DOHH2 (cell line): ENCODE results near the gene CDC42EP3.

Experiments
- H3F3A ChIP-seq: fragments of 200-600 bp; sonication (generic), shearing (Covaris generic); 2 replicates; pipeline ENCODE4 v1.6.0; 2016; ENCODE audit warnings: antibody characterized with exemption, mild to moderate bottlenecking; ENCODE audit not compliant: control insufficient read depth, insufficient read depth
- H3K27ac ChIP-seq: fragments of 200-600 bp; sonication (generic); 2 replicates; pipeline ENCODE4 v1.5.1; 2014; ENCODE audit warnings: low read depth, mild to moderate bottlenecking, low read length, moderate library complexity
- H3K27me3 ChIP-seq: fragments of 200-600 bp; sonication (generic); 2 replicates; pipeline ENCODE4 v1.6.1; 2014; ENCODE audit warnings: mild to moderate bottlenecking, low read length, mixed read lengths; ENCODE audit not compliant: control insufficient read depth
- H3K36me3 ChIP-seq: fragments of 200-600 bp; sonication (generic); 2 replicates; pipeline ENCODE4 v1.6.1; 2014; ENCODE audit warnings: mild to moderate bottlenecking, low read length, moderate library complexity, mixed read lengths; ENCODE audit not compliant: control insufficient read depth
- H3K4me1 ChIP-seq: fragments of 200-600 bp; sonication (generic); 2 replicates; pipeline ENCODE4 v1.6.1; 2014; ENCODE audit warnings: mild to moderate bottlenecking, low read length, mixed read lengths; ENCODE audit not compliant: control insufficient read depth
- H3K4me2 ChIP-seq: fragments of 200-600 bp; sonication (generic); 2 replicates; pipeline ENCODE4 v1.6.0; 2014; ENCODE audit warnings: mild to moderate bottlenecking, low read length, moderate library complexity
- H3K4me3 ChIP-seq: fragments of 200-600 bp; sonication (generic); 2 replicates; pipeline ENCODE4 v1.5.1; 2014; ENCODE audit warnings: mild to moderate bottlenecking, low read length, mixed read lengths
- H3K79me2 ChIP-seq: fragments of 200-600 bp; sonication (generic); 2 replicates; pipeline ENCODE4 v1.6.1; 2014; ENCODE audit warnings: mild to moderate bottlenecking, low read length, mixed read lengths; ENCODE audit not compliant: control insufficient read depth
- H3K9me2 ChIP-seq: fragments of 200-600 bp; sonication (generic); replicated peaks from 2 replicates; pipeline ENCODE4 v1.6.1; 2014; ENCODE audit warnings: mild to moderate bottlenecking, low read length, mixed read lengths; ENCODE audit not compliant: control insufficient read depth
- H3K9me3 ChIP-seq: fragments of 200-600 bp; sonication (generic); 2 replicates; pipeline ENCODE4 v1.6.1; 2014; ENCODE audit warnings: antibody characterized with exemption, low read length, mixed read lengths; ENCODE audit not compliant: control insufficient read depth, insufficient read depth
- H4K20me1 ChIP-seq: fragments of 200-600 bp; sonication (generic); 2 replicates; pipeline ENCODE4 v1.6.0; 2014; ENCODE audit warnings: low read depth, mild to moderate bottlenecking, antibody characterized with exemption, low read length, moderate library complexity; ENCODE audit not compliant: control insufficient read depth, insufficient read depth
- CTCF ChIP-seq: fragments of 200-600 bp; sonication (generic); IDR thresholded peaks from one replicate; pipeline ENCODE4 v1.5.1; 2014; ENCODE audit warnings: antibody characterized with exemption, mild to moderate bottlenecking, low read depth, low read length; ENCODE audit not compliant: poor library complexity, severe bottlenecking
- EZH2phosphoT487 ChIP-seq: fragments of 200-600 bp; sonication (generic); IDR thresholded peaks from 2 replicates; pipeline ENCODE4 v1.6.1; 2017; ENCODE audit warnings: borderline replicate concordance, mild to moderate bottlenecking, antibody characterized with exemption, low read length, moderate library complexity, mixed read lengths

The CDC42EP3 gene

GRCh38 chr2:37656512-37657423, 14.7 kb downstream of the CDC42EP3 start:
- Histone ChIP-seq H3K36me3 (no peaks in the 10 kb centered on the region), H3K27ac (peak overlapping the region; percentile 30; the same call in 1 of the 2 replicates), H3K4me1 (peaks cover 60% of the 10 kb centered on the region), H3K9me2 (no peaks in the 10 kb centered on the region), H3K27me3 (peaks cover 41% of the 10 kb centered on the region), H3K9me3 (no peaks in the 10 kb centered on the region), H3F3A (peaks cover 26% of the 10 kb centered on the region), H3K4me3 (peak overlapping the region; percentile 52), H3K79me2 (no peaks in the 10 kb centered on the region), H3K4me2 (peak overlapping the region; percentile 97), H4K20me1 (no peaks in the 10 kb centered on the region)
- TF ChIP-seq CTCF (no peak), EZH2phosphoT487 (no peak)

- no peaks in the 10 kb centered on the region for H3K9me2 ChIP-seq
- H3K4me2 ChIP-seq, result peak overlapping the region; percentile 97
- peaks cover 30% of the 10 kb centered on the region for H3K27me3 ChIP-seq
- peaks cover 26% of the 10 kb centered on the region for H3F3A ChIP-seq
- H3K4me3 ChIP-seq, result peak overlapping the region; percentile 72
- TF ChIP-seq EZH2phosphoT487, result no peak
- peaks cover 74% of the 10 kb centered on the region for H3K4me1 ChIP-seq
- H3K36me3 ChIP-seq, result no peaks in the 10 kb centered on the region
- H3K9me3 ChIP-seq, result no peaks in the 10 kb centered on the region
- H4K20me1 ChIP-seq, result no peaks in the 10 kb centered on the region
- peak overlapping the region; percentile 53 for H3K27ac ChIP-seq
- H3K79me2 ChIP-seq, result no peaks in the 10 kb centered on the region
Measured at GRCh38 chr2:37654932-37655841, 16.3 kb downstream of the CDC42EP3 start.

GRCh38 chr2:37654419-37654818, 17.0 kb downstream of the CDC42EP3 start:
- H3K9me3 ChIP-seq, result no peaks in the 10 kb centered on the region
- H3K36me3 ChIP-seq, result no peaks in the 10 kb centered on the region
- peak overlapping the region; percentile 72 for H3K4me3 ChIP-seq
- peak overlapping the region; percentile 97 for H3K4me2 ChIP-seq
- peaks cover 26% of the 10 kb centered on the region for H3F3A ChIP-seq
- peak overlapping the region; percentile 53 for H3K27ac ChIP-seq
- no peaks in the 10 kb centered on the region for H3K79me2 ChIP-seq
- no peaks in the 10 kb centered on the region for H4K20me1 ChIP-seq
- H3K4me1 ChIP-seq, result peaks cover 74% of the 10 kb centered on the region
- peaks cover 24% of the 10 kb centered on the region for H3K27me3 ChIP-seq
- TF ChIP-seq CTCF (no peak), EZH2phosphoT487 (no peak)
- H3K9me2 ChIP-seq, result no peaks in the 10 kb centered on the region
